ENCODE results near the gene MAML3.

DNA sequence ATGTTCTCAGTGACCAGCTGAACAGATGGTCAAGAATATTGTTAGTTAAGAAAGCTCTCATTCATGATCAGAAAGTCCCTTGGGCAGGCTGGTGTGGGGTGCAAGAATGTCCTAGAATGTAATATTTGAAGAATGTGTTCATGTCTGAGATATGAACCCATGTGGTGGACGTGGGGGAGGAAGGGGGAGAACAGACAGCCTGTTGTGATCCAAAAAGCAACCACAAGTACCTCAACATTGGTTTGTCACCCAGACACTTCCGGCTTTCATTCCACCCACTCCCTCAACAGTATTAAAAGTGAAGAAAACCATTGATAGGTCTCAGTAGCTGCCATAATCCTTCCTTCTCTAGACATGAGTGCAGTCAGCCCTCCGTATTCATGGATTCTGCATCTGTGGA is 82.2 kb downstream of the MAML3 start:
- TF ChIP-seq POLR2A (IDR thresholded peaks at IDR 0.05) = no peak
- TF ChIP-seq, protein P1, sequence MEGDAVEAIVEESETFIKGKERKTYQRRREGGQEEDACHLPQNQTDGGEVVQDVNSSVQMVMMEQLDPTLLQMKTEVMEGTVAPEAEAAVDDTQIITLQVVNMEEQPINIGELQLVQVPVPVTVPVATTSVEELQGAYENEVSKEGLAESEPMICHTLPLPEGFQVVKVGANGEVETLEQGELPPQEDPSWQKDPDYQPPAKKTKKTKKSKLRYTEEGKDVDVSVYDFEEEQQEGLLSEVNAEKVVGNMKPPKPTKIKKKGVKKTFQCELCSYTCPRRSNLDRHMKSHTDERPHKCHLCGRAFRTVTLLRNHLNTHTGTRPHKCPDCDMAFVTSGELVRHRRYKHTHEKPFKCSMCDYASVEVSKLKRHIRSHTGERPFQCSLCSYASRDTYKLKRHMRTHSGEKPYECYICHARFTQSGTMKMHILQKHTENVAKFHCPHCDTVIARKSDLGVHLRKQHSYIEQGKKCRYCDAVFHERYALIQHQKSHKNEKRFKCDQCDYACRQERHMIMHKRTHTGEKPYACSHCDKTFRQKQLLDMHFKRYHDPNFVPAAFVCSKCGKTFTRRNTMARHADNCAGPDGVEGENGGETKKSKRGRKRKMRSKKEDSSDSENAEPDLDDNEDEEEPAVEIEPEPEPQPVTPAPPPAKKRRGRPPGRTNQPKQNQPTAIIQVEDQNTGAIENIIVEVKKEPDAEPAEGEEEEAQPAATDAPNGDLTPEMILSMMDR (IDR thresholded peaks at IDR 0.05) = no peak

Measured in transverse colon (tissue), 3 donors.